ENCODE results near the gene SPRED2. TPM values are rescaled to one million over a fixed set of nuclear protein-coding genes. Genes with fewer than 3 reads are reported as not detected.

SPRED2 gene
- total and polyA plus RNA-seq, 2 of the 8 experiments (the other 6 are each of a cell fraction or from before 2014, with no cell fraction given) = 15.3 to 22.5 TPM

- CTCF ChIA-PET (ENCODE audit: partially characterized antibody) = interaction anchor here (1.4 to 2.4 kb wide), 2 partner anchors 14 to 17 kb away, joined by 3 to 7 read pairs; no protein-coding TSS in a partner anchor
- H3K79me2 ChIP-seq (ENCODE audit: control insufficient read depth in 1 of 2, insufficient read depth in 2 of 2, low read length in 2 of 2) = peaks cover 0 to 44% of the 10 kb centered on the region in 2 experiments; a peak in 2 of 4 replicates
- H2BK5ac ChIP-seq (ENCODE audit: low read depth, low read length) = no peak overlapping the region
- no peak overlapping the region for H3K27ac ChIP-seq (ENCODE audit: low read depth, low read length)
- H4K5ac ChIP-seq (ENCODE audit: insufficient read length, low read depth, low read length) = no peak overlapping the region
- no peak overlapping the region for H3K14ac ChIP-seq (ENCODE audit: insufficient read length)
- POLR2A ChIA-PET (ENCODE audit: partially characterized antibody) = interaction anchor here (0.7 to 1.7 kb wide), 3 partner anchors 9 to 137 kb away, joined by 3 to 5 read pairs (median 3); no protein-coding TSS in a partner anchor
- peak overlapping the region; percentile 61 to 92 (median 73) for H3K4me3 ChIP-seq (ENCODE audit: extremely low read depth in 1 of 4, insufficient read depth in 2 of 4, low read depth in 3 of 4, low read length in 4 of 4)
- no peak overlapping the region; the same call in 1 of the 2 replicates for H2BK15ac ChIP-seq (ENCODE audit: low read length)
- H3K27me3 ChIP-seq (replicated peaks in 1 of 4; ENCODE audit: control insufficient read depth in 3 of 4, extremely low read depth in 1 of 4, insufficient read depth in 3 of 4, low read length in 3 of 4) = peaks cover 0 to 31% (median 17%) of the 10 kb centered on the region in 4 experiments; a peak in 6 of 7 replicates
- H3K9ac ChIP-seq (replicated peaks in 1 of 4; ENCODE audit: extremely low read depth in 1 of 4, low read depth in 3 of 4, low read length in 3 of 4) = peak overlapping the region in 1 of 4 experiments; percentile 44; a peak in 2 of 7 replicates
- no peak overlapping the region for H2BK120ac ChIP-seq (replicated peaks; ENCODE audit: low read depth, low read length)
- peaks cover 4% of the 10 kb centered on the region; the same call in 1 of the 2 replicates for H3K79me1 ChIP-seq (ENCODE audit: low read depth, low read length)
- peaks cover 6 to 18% (median 15%) of the 10 kb centered on the region in 4 experiments for H3K4me1 ChIP-seq (replicated peaks in 1 of 4; ENCODE audit: control insufficient read depth in 3 of 4, insufficient read depth in 4 of 4, low read length in 3 of 4)
- no peak overlapping the region for H4K8ac ChIP-seq (ENCODE audit: extremely low read depth, insufficient read depth, low read length)
- no peak overlapping the region for H3K23ac ChIP-seq (ENCODE audit: insufficient read length)
- peaks cover 8% of the 10 kb centered on the region; the same call in 1 of the 2 replicates for H3K23me2 ChIP-seq (ENCODE audit: low read depth, low read length)
- H3K18ac ChIP-seq (ENCODE audit: extremely low read depth, low read length) = 0 out of 2 replicates have a peak overlapping the region, but pooled peaks have one; percentile 43
- DNase-seq (ENCODE audit: low read depth in 1 of 2, low spot score in 2 of 2) (peak in 1 of 2 experiments; percentile 59), FAIRE-seq (no peak)
- H4K20me1 ChIP-seq (replicated peaks in 1 of 2; ENCODE audit: control insufficient read depth in 1 of 2, insufficient read depth in 2 of 2, low read length in 2 of 2) = peaks cover 24 to 25% of the 10 kb centered on the region in 2 experiments
- H3K9me3 ChIP-seq (ENCODE audit: insufficient read depth in 2 of 2, low read depth in 1 of 2, low read length in 1 of 2) = no peaks in the 10 kb centered on the region
- no peak overlapping the region for H2AK5ac ChIP-seq (ENCODE audit: low read depth, low read length)
- no peak overlapping the region for H2BK20ac ChIP-seq (ENCODE audit: low read length)
- peak overlapping the region; percentile 74 to 88 for H3K4me2 ChIP-seq (ENCODE audit: insufficient read depth in 1 of 2, low read depth in 2 of 2, low read length in 2 of 2)
- no peak overlapping the region for H4K91ac ChIP-seq (replicated peaks; ENCODE audit: insufficient read length, low read length)
- H3K36me3 ChIP-seq (ENCODE audit: control insufficient read depth in 2 of 4, insufficient read depth in 4 of 4, low read length in 3 of 4) = no peaks in the 10 kb centered on the region
- no peak overlapping the region for H2BK12ac ChIP-seq (ENCODE audit: low read depth, low read length)
- H3K56ac ChIP-seq (replicated peaks; ENCODE audit: insufficient read length, low read depth, low read length) = no peak overlapping the region
- no peak overlapping the region for H3K4ac ChIP-seq (replicated peaks; ENCODE audit: insufficient read length, low read depth, low read length)
- no peak overlapping the region for H2AFZ ChIP-seq (ENCODE audit: low read length)
- 1% methylated on average over 62 of the region's 95 CpGs; no CpG with 5 or more reads in 1 of the 2 experiments for WGBS, 2 experiments (ENCODE audit: extremely low coverage in 1 of 2, insufficient coverage in 1 of 2, insufficient read length in 1 of 2, insufficient replicate concordance in 2 of 2, low coverage in 1 of 2, low lambda C conversion rate in 2 of 2, missing lambda C conversion rate in 1 of 2)
- no peak for TF ChIP-seq SP2 (IDR thresholded peaks at IDR 0.05; ENCODE audit: low read length)
- peak in 1 of 2 experiments; percentile 17; a peak in 1 of 4 replicates for TF ChIP-seq SIN3A (conservative IDR thresholded peaks at IDR 0.05 in 1 of 2, IDR thresholded peaks at IDR 0.05 in 1 of 2; ENCODE audit: low read depth in 1 of 2, low read length in 2 of 2)
- TF ChIP-seq SUZ12 (IDR thresholded peaks at IDR 0.05; ENCODE audit: low read length) = peak; percentile 73
- no peak for TF ChIP-seq KDM1A (IDR thresholded peaks at IDR 0.05; ENCODE audit: borderline replicate concordance, low read length)
- TF ChIP-seq ASH2L (IDR thresholded peaks at IDR 0.05; ENCODE audit: low read length) = peak; percentile 19
- TF ChIP-seq RFX5 (IDR thresholded peaks at IDR 0.05; ENCODE audit: borderline replicate concordance, low read depth, low read length) = no peak
- no peak for TF ChIP-seq USF2 (IDR thresholded peaks at IDR 0.05; ENCODE audit: low read length)
- TF ChIP-seq RBBP5 (IDR thresholded peaks at IDR 0.05; ENCODE audit: borderline replicate concordance, low read depth, low read length) = 0 out of 2 replicates have a peak, but pooled peaks have one; percentile 45
- 0 out of 2 replicates have a peak, but pooled peaks have one; percentile 9 for TF ChIP-seq TAF1 (IDR thresholded peaks at IDR 0.05; ENCODE audit: low read depth, low read length)
Observed at GRCh38 chr2:65430603-65431420, 1.6 kb downstream of the SPRED2 start.

All from H1 (cell line).